SK-N-SH treated with all-trans-retinoic acid at 6 μM for 48 hours (cell line): ENCODE data around the gene CMBL.

Experiments used
- PATZ1 ChIP-seq: fragments of 250-450 bp; sonication (Bioruptor Pico); IDR thresholded peaks from 2 replicates; pipeline ENCODE4 v1.8.0; 2020; ENCODE audit warnings: mild to moderate bottlenecking, moderate library complexity, borderline replicate concordance
- ZNF70 ChIP-seq: fragments of 450-650 bp; formaldehyde crosslinking; IDR thresholded peaks from 2 replicates; pipeline ENCODE4 v1.5.0; 2020; ENCODE audit warnings: mild to moderate bottlenecking, moderate library complexity
- TF ChIP-seq, protein P1 (sequence below): fragments of 250-450 bp; sonication (Bioruptor Pico); IDR thresholded peaks from 2 replicates; pipeline ENCODE4 v1.5.1; 2021; ENCODE audit warnings: mild to moderate bottlenecking, moderate library complexity

GRCh38 chr5:10304932-10305331 lies 2.8 kb downstream of the CMBL start:
- TF ChIP-seq, protein P1, sequence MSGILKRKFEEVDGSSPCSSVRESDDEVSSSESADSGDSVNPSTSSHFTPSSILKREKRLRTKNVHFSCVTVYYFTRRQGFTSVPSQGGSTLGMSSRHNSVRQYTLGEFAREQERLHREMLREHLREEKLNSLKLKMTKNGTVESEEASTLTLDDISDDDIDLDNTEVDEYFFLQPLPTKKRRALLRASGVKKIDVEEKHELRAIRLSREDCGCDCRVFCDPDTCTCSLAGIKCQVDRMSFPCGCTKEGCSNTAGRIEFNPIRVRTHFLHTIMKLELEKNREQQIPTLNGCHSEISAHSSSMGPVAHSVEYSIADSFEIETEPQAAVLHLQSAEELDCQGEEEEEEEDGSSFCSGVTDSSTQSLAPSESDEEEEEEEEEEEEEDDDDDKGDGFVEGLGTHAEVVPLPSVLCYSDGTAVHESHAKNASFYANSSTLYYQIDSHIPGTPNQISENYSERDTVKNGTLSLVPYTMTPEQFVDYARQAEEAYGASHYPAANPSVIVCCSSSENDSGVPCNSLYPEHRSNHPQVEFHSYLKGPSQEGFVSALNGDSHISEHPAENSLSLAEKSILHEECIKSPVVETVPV (CRISPR knock-in tag), result no peak
- TF ChIP-seq PATZ1 (CRISPR knock-in tag) (no peak), ZNF70 (CRISPR knock-in tag) (no peak)
